GM18499 (cell line): ENCODE data around the gene RIMKLA.

Experiments
- ATAC-seq: cut with Tn5 transposase; IDR thresholded peaks from one replicate; pipeline ENCODE4 v1.9.1; 2021; ENCODE audit warnings: moderate number of reproducible peaks; ENCODE audit not compliant: insufficient read depth, unreplicated experiment

The RIMKLA gene

DNA sequence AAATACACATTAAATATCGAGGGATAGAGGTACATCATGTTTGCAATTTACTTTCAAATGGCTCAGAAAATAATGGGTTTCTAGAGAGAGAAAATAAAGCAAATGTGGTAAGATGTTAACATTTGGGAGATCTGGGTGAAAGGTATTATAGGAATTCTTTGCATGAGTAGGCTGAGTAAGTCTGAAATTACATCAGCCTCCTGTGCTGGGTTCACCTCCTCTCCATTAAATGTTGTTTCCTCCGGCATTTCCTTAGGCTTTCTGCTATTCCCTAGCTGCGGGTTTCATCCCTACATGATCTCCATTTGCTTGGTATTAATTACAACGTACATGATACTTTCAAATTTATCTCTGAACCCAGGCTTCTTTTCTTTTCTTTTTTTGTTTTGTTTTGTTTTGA is 43.6 kb downstream of the RIMKLA start:
- no peak for ATAC-seq

DNA sequence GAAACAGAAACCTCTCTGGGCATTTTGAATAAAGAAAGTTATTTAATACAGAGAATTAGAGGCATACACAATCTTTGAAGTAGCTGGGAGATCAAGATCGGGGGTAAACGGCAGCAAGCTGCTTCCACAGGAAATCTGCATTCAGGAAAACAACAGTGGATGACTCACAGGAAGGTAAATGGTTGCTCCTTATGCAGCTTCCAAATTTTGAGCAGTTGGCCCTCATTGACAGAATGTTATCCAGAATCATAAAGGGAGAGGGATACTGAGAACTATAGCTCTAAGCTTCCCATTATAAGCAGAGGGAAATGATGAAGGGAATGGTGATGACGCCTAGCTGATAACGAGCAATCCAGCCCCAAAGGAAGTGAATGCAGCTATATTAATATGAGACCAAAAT is 46.6 kb downstream of the RIMKLA start:
- no peak for ATAC-seq

DNA sequence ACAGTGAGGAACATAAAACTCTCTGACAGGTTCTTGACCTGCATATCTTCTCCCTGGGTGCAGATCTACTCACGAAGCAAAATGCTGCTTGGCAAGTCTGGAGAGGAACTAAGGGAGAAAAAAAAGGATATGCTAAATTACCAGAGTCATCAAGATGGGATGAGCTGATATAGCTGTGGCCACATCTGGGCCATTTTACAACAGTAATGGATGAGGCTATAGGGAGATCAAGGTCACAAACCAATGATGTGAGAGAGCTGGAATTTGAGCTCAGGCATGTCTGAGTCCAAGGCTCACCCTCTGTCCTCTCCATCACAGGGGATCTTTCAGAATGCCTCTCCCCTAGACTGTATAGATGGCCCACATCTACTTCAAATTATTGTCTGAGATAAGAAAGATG is 49.0 kb downstream of the RIMKLA start:
- ATAC-seq = no peak

DNA sequence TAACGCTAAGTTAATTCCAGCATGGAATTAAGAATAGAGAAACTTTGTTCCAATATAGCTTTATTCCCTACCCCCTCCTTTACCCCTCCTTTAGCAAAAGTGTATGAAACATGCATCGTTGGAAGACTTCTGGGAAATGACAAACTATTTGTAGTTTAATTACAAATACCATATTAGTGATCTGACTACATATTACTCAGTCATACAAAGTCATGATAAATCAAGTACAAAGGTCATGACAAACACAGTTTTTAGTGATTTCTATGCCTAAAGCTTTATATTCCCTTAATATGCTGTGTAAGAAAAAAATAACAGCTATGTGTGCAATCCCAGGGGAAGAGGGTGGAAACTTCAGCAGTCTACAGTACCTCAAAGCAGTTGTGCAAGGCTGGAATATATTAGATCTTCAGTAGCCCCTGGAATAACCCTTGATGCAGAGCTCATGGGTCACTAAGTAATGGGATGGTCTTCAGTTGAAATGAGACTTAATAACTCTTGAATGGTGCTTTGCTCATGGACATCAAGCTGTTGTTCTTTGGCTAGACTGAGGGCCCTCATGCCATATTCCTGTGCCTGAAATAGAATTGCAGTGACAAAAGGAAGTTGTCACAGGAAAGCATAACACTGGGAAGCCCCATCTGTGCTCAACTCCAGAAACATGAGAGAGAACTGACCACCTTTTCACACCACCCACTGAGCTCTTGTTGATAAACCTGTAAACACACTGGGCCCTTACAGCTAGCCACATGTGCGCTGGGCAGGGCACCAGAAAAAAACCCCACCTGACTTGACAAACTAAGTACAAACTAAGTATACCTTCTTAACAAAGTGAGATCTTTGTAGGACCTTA is 49.9 kb downstream of the RIMKLA start:
- no peak for ATAC-seq

DNA sequence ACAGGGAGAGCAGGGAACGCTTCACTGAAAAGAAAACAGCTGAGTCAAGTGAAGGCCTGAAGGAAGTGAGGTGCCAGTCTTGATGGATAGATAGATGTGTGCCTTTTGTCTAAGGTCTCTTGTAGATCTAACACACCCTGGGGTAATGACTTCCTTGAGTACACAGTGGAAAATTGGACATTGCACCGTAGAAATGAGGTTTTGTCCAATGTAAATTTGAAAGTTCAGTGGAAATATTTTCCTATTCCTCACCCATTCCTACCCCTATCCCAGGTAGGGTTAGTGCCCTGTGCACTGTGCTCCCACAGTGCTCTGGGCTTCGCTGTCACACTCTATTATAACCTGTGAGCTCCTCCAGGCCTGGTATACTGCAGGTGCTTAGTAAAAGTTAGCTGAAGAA is 50.9 kb downstream of the RIMKLA start:
- ATAC-seq = no peak

DNA sequence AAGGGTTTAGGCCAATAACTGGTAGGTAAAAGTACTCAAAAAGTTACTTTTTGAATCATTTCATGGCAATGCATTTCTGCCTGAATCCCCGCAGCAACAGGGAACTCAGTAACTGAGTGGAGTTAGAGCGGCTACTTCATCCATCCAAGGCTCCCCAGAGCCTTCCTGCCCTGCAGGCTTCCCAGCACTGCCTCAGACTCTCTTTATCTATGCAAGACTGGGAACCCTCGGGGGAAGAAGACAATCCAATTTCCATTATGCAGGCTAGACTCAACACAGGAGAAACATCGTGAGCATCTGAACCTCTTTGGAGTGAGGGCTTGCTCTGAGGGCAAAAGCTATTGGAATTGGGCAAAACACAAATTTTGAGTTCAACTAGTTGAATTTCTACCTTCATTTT is 52.1 kb downstream of the RIMKLA start:
- no peak for ATAC-seq

DNA sequence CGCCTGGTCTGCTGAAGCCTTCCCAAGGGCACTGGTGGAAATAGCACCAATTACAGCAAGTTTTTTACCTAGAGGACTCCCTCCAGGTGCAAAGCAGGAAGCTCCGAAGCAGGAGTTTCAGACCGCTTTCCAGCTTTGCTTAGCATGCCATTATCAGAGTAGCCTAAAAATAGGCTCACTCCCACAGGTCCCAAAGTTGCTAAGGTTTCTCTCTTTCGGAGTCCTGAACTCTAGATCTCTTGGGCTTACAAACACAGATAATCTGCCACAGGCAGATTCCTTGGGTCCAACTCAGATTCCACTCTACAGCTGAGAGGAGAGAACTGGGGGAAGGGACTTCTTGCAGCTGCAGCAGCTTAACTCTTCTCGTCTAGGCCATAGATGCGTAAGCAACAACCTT is 52.8 kb downstream of the RIMKLA start:
- no peak for ATAC-seq

DNA sequence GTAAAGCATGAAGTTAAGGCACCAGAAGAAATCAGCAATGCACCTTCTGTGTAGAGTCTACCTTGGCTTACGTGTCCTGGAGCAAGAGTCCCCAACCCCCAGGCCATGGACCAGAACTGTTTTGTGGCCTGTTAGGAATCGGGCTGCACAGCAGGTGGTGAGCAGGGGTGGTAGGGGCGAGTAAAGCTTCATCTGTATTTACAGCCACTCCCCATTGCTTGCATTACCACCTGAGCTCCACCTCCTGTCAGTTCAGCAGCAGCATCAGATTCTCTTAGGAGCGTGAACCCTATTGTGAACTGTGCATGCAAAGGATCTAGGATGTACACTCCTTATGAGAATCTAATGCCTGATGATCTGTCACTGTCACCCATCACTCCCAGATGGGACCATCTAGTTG is 53.7 kb downstream of the RIMKLA start:
- no peak for ATAC-seq

DNA sequence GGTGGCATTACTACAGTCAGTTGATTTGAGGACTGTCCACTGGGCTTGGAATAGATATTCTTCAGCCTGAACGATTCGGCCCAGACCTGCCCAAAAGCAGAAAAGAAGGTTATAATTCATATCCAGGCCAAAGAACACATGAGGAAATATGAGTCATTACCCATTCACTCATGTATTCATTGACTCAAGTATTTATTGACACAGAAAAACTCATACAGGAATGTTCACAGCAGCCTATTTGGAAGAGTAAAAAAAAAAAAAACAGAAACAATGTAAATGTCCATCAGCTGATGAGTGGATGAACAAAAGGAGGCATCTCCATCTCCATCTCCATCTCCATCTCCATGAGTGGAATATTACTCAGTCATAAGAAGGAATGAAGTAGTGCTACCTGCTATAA is 59.3 kb downstream of the RIMKLA start:
- no peak for ATAC-seq

DNA sequence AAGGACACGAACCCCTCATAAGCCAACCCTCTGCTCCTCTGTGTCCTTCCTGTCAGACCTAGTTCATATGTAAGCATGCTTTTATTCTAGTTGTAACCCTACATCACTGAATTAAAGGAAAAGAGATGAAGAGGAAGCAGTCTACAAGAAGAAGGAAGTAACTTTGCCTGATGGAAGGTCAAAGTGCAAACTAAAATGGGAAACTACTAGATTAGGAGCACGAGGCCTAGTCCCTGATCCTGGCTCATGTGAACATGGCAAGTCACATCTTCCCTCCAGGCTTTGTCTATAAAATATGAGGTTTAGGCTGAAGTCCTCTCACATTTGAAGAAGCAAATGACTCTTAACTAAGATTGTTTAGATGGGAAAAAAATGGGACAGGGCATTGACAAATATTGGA is 62.1 kb downstream of the RIMKLA start:
- no peak for ATAC-seq

DNA sequence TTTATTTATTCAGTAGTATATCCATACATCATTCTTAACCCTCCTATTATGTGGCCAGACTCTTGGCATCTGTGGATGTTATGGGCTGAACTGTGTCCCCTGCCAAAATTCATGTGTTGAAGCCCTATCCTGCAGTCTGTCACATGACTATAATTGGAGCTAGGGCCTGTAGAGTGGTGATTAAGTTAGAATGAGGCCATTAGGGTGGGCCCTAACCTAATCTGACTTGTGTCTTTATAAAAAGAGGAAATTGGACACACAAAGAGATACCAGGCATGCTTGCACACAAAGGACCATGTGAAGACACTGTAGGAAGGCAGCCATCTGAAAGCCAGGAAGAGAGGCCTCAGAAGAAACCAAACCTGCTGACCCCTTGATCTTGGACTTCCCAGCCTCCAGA is 68.7 kb downstream of the RIMKLA start:
- no peak for ATAC-seq

DNA sequence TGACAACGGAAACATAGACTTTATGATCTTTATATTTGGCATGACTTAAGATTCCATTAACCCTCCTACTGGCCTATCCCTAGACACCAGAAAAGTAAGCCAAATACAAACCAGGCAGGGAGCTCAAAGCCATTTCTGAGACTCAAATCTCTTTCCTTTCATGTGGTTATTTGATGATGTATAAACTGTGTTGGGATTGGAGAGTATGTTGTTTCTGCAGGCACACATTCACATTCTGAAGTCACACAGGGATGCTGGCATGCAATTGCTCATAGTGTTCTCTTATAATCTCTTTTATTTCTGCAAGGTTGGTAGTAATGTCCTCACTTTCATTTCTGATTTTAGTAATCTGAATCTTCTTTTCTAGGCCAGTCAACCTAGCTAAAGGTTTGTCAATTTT is 69.5 kb downstream of the RIMKLA start:
- ATAC-seq = no peak

DNA sequence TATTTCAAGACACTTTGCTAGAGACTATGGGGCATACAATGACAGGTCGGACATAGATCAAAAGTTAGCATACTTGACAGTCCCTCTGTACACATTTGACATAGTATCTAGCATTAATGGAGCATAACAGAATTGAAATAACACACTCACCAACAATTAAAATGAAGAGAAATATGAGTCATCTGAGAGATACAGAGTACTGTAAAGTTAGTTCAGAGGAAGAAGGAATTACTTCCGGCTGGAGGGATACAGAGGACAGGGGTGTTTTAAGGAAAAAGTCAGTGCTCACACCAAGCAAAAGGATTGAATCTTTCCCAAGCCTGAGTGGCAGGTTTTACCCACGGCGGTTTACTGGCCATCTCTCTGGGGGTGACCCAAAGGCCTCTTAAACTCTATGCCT is 72.8 kb downstream of the RIMKLA start:
- no peak for ATAC-seq

DNA sequence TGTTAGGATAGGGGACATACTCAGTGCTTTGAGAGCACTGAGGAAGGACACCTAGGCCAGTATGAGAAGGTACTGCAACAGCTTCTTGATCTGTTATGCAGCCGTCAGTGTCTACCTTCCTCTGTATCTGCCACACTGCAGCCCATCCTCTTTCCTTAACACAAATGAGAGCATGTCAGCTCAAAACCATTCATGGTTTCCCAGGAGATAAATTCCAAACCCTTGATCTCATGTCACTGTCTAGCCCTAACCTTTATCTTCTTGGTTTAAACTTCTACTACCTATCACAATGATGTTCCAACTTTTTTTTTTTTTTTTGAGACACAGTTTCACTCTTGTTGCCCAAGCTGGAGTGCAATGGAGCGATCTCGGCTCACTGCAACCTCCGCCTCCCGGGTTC is 73.8 kb downstream of the RIMKLA start:
- ATAC-seq = no peak

DNA sequence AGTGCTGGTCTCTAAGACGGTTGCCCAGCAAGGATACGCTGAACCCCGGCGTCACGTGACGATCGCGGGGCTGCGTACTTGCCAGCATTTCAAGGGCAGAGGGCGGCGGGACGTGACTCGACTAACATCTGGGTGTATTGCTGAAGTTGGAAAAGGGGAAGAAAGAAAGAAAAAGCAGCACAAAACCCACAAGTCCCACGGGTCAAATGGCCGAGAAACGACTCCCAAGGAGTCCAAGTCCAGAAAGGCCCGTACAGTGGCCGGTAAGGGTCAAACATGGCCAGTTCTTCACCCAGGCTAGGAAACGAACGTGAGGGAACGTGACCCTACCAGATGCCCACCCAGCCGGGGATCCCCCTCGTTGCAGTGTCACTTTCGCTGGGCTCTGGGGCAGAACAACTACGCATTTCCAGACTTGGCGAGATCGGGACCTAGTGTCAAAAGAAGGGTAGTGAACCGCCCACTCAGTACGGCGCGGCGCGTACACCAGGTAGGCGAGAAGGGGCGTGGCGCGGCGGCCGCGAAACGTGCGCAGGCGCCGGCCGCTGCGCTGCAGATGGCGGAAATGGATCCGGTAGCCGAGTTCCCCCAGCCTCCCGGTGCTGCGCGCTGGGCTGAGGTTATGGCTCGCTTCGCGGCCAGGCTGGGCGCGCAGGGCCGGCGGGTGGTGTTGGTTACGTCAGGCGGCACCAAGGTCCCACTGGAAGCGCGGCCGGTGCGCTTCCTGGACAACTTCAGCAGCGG is 75.6 kb downstream of the RIMKLA start, which contains the start of the genes PPCS and ZMYND12:
Gene PPCS (plus strand): TSS at position 534 of the 744 bp plus-strand sequence. CDS start 23 bp downstream, at position 557.
Gene ZMYND12 (minus strand): TSS at position 13 of the 744 bp plus-strand sequence. CDS start 25 bp downstream, outside the sequence.
- peak; percentile 44 for ATAC-seq

DNA sequence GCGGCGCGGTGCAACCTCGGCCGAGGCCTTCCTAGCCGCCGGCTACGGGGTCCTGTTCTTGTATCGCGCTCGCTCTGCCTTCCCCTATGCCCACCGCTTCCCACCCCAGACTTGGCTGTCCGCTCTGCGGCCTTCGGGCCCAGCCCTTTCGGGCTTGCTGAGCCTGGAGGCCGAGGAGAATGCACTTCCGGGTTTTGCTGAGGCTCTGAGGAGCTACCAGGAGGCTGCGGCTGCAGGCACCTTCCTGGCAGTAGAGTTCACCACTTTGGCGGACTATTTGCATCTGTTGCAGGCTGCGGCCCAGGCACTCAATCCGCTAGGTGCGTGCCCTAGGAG is 76.1 kb downstream of the RIMKLA start:
- peak; percentile 28 for ATAC-seq

DNA sequence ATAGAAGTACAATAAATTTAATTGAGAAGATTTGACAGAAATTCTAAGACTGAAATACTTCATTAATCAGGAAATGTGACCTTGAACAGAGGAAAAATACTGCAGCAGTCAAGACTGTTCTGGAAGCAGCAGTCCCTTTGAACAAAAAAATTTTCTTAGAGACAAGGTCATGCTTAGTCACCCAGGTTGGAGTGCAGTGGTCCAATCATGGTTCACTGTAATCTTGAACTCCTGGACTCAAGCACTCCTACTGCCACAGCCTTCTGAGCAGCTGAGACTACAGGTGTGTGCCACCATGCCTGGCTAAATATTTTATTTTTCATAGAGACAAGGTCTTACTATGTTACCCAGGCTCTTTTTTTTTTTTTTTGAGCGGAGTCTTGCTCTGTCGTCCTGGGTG is 80.6 kb downstream of the RIMKLA start:
- no peak for ATAC-seq

DNA sequence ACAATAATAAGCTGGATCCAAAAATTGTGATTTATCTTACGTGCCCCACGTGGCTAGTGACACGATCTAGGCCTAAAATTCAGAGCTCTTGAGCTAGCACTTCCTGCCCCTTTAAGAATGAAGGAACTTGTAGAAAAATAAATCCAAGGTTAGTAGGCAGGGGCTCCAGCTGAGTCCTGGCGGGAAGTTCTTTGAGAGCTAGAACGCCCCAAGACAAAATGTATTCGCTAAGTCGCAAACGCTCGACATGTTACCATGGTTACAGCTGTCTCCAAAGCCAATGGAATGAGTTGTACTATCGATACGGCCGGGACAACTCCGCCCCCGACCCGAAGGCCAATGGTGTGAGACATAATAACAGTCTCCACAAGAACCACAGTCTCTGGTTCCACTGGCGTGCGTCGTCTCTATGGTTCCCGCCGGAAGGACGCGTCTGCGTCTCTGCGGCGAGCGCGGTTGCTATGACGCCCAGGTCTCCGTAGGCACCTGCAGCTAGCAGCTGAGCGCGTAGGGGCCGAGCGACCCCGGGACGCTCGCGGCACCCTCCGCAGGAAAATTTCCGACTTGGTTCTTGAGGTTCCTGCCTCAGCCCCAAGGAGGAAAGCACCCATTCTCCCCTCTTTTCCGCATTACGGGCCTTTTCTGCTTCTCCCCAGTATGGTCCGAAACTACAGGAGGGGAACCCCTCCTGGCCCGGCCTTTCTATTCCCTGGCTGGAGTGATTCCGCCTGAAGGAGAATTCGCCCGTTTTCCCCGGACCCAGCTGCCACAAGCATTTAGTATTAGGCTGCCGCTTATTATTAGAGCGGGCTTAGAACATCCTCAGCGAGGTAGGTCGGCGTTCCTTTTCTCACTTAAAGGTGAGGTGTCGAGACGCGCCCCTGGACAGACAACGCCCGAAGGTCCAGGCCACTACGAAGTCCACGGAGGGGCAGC is 82.5 kb downstream of the RIMKLA start, which contains the start of gene CCDC30:
Gene CCDC30 (plus strand): TSS at position 459 of the 936 bp plus-strand sequence. CDS start 17,266 bp downstream, outside the sequence.
- peak; percentile 91 for ATAC-seq

DNA sequence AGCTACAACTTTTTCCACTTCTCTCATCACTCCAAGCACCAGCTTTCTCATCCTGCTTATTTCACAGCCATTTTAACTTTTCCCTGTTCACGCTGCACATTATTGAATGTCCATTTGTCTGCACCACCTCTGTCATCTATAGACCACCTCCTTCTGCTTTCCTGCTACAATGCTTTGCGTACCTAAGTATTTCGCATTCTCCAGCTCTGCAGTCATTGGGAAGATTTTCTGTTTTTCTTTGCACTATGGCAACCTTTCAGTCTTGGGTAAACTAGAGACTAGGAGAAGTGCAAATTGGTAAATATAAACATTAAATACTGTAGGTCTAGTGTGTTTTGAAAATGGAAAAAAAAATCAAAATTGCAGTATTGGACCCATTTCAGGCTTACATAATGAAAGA is 83.3 kb downstream of the RIMKLA start:
- ATAC-seq = no peak

DNA sequence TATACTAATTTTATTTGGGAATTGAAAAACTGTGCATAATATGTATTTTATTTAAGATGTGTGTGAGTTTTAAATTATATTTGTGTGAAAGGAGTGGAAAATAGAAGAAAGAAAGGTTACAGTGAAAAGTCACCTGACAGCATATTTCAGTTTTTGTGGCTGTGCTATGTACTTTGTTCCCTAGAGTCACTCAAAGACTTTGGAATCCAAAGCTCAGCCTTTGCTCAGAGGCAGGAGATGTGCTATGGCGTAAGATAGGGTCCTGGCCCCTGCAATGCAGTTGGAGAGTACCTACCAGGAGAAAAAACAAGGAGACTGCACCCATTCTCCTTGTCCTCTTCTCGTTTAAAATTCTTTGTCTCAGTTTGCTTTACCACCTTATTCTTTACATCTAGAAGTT is 85.4 kb downstream of the RIMKLA start:
- ATAC-seq = no peak
